Subcutaneous abdominal adipose tissue (tissue), 5 donors: ENCODE data around the gene KRTAP3-2.

Experiments used
- H3K27ac ChIP-seq: one replicate; pipeline ENCODE4 v1.7.0; 2013; ENCODE audit warnings: low read depth, mild to moderate bottlenecking, inconsistent platforms, low read length, moderate library complexity
- H3K27me3 ChIP-seq, 5 donors: one replicate each; pipeline ENCODE4 v1.7.0; 2013; ENCODE audit warnings: low read length in 5 of 5, inconsistent platforms in 1 of 5; ENCODE audit not compliant: control insufficient read depth in 5 of 5, insufficient read depth in 4 of 5
- H3K36me3 ChIP-seq, 5 donors: one replicate each; pipeline ENCODE4 v1.7.0; 2013; ENCODE audit warnings: low read length in 5 of 5; ENCODE audit not compliant: control insufficient read depth in 5 of 5, insufficient read depth in 5 of 5
- H3K4me1 ChIP-seq, 5 donors: one replicate each; pipeline ENCODE4 v1.7.0; 2013; ENCODE audit warnings: low read length in 5 of 5, mild to moderate bottlenecking in 3 of 5, moderate library complexity in 1 of 5; ENCODE audit not compliant: control insufficient read depth in 5 of 5, insufficient read depth in 5 of 5
- H3K4me3 ChIP-seq, 5 donors: one replicate each; pipeline ENCODE4 v1.7.0; 2013; ENCODE audit warnings: low read length in 5 of 5, low read depth in 1 of 5
- H3K9ac ChIP-seq, 5 donors: one replicate each; pipeline ENCODE4 v1.7.0; 2013; ENCODE audit warnings: low read length in 5 of 5, mild to moderate bottlenecking in 4 of 5, moderate library complexity in 3 of 5
- H3K9me3 ChIP-seq, 5 donors: one replicate each; pipeline ENCODE4 v1.7.0; 2013; ENCODE audit warnings: low read length in 5 of 5; ENCODE audit not compliant: control insufficient read depth in 5 of 5
- donor health status: healthy.
- donor health status: healthy.
- donor health status: healthy.
- donor health status: healthy.
- donor health status: healthy.

Gene KRTAP3-2

GRCh38 chr17:40993839-40994238, 5.9 kb downstream of the KRTAP3-2 start, which contains the start of gene KRTAP3-3:
KRTAP3-3 (minus strand) TSS chr17:40994164; CDS start chr17:40994097, 67 bp downstream.
- Histone ChIP-seq H3K27ac (no peak within 1 kb of the TSS), H3K36me3 (no peaks in the 10 kb centered on the region), H3K9me3 (peaks cover 0 to 4% (median 2%) of the 10 kb centered on the region in 5 donors), H3K9ac (no peak within 1 kb of the TSS), H3K4me1 (no peaks in the 10 kb centered on the region), H3K4me3 (no peak within 1 kb of the TSS), H3K27me3 (peaks cover 0 to 10% (median 4%) of the 10 kb centered on the region in 5 donors)

- Histone ChIP-seq H3K27ac (no peak overlapping the region), H3K4me3 (no peak overlapping the region), H3K9me3 (peaks cover 0 to 4% (median 2%) of the 10 kb centered on the region in 5 donors), H3K9ac (no peak overlapping the region), H3K36me3 (no peaks in the 10 kb centered on the region), H3K4me1 (no peaks in the 10 kb centered on the region), H3K27me3 (peaks cover 0 to 10% (median 4%) of the 10 kb centered on the region in 5 donors)
These were observed 6.6 kb downstream of the KRTAP3-2 start for GRCh38 chr17:40993084-40993483.

GRCh38 chr17:40992666-40993065, 7.0 kb downstream of the KRTAP3-2 start:
- Histone ChIP-seq H3K4me3 (no peak overlapping the region), H3K27ac (no peak overlapping the region), H3K9ac (no peak overlapping the region), H3K9me3 (peaks cover 0 to 4% (median 2%) of the 10 kb centered on the region in 5 donors), H3K36me3 (no peaks in the 10 kb centered on the region), H3K27me3 (peaks cover 0 to 7% (median 4%) of the 10 kb centered on the region in 5 donors), H3K4me1 (no peaks in the 10 kb centered on the region)

- no peak overlapping the region for H3K4me3 ChIP-seq
- H3K4me1 ChIP-seq: no peaks in the 10 kb centered on the region
- peaks cover 0 to 8% (median 3%) of the 10 kb centered on the region in 5 donors for H3K27me3 ChIP-seq
- H3K9me3 ChIP-seq: peaks cover 0 to 4% (median 2%) of the 10 kb centered on the region in 5 donors
- H3K36me3 ChIP-seq: no peaks in the 10 kb centered on the region
- H3K9ac ChIP-seq: no peak overlapping the region
- no peak overlapping the region for H3K27ac ChIP-seq
These were observed 12.8 kb downstream of the KRTAP3-2 start for GRCh38 chr17:40986920-40987319.

- peaks cover 0 to 5% (median 4%) of the 10 kb centered on the region in 5 donors for H3K4me1 ChIP-seq
- no peak within 1 kb of the TSS for H3K9ac ChIP-seq
- H3K36me3 ChIP-seq: no peaks in the 10 kb centered on the region
- H3K27me3 ChIP-seq: peaks cover 0 to 12% (median 3%) of the 10 kb centered on the region in 5 donors
- no peak within 1 kb of the TSS for H3K27ac ChIP-seq
- H3K9me3 ChIP-seq: no peaks in the 10 kb centered on the region
- H3K4me3 ChIP-seq: no peak within 1 kb of the TSS
These were observed 15.5 kb downstream of the KRTAP3-2 start, which contains the start of gene KRT40 for GRCh38 chr17:40984226-40984625. KRT40 (minus strand) TSS chr17:40984326; CDS start chr17:40984273, 53 bp downstream.

- peaks cover 0 to 5% (median 4%) of the 10 kb centered on the region in 5 donors for H3K4me1 ChIP-seq
- H3K36me3 ChIP-seq: no peaks in the 10 kb centered on the region
- H3K27ac ChIP-seq: no peak overlapping the region
- no peak overlapping the region for H3K9ac ChIP-seq
- peaks cover 0 to 12% (median 6%) of the 10 kb centered on the region in 5 donors for H3K27me3 ChIP-seq
- no peak overlapping the region for H3K4me3 ChIP-seq
- H3K9me3 ChIP-seq: no peaks in the 10 kb centered on the region
These were observed 18.6 kb downstream of the KRTAP3-2 start for GRCh38 chr17:40981115-40981514.

- no peak overlapping the region for H3K27ac ChIP-seq
- peaks cover 0 to 5% (median 4%) of the 10 kb centered on the region in 5 donors for H3K4me1 ChIP-seq
- no peak overlapping the region for H3K4me3 ChIP-seq
- no peaks in the 10 kb centered on the region for H3K9me3 ChIP-seq
- peaks cover 0 to 12% (median 8%) of the 10 kb centered on the region in 5 donors for H3K27me3 ChIP-seq
- H3K9ac ChIP-seq: no peak overlapping the region
- no peaks in the 10 kb centered on the region for H3K36me3 ChIP-seq
These were observed 19.1 kb downstream of the KRTAP3-2 start for GRCh38 chr17:40980596-40980995.

- Histone ChIP-seq H3K9ac (no peak overlapping the region), H3K9me3 (no peaks in the 10 kb centered on the region), H3K27ac (no peak overlapping the region), H3K4me1 (peaks cover 0 to 5% (median 4%) of the 10 kb centered on the region in 5 donors), H3K27me3 (peaks cover 0 to 12% (median 8%) of the 10 kb centered on the region in 5 donors), H3K36me3 (no peaks in the 10 kb centered on the region), H3K4me3 (no peak overlapping the region)
These were observed 19.6 kb downstream of the KRTAP3-2 start for GRCh38 chr17:40980117-40980516.

GRCh38 chr17:40978575-40979151, 21.0 kb downstream of the KRTAP3-2 start:
- H3K9ac ChIP-seq: no peak overlapping the region
- peaks cover 0 to 5% (median 4%) of the 10 kb centered on the region in 5 donors for H3K4me1 ChIP-seq
- H3K9me3 ChIP-seq: no peaks in the 10 kb centered on the region
- peaks cover 0 to 9% (median 7%) of the 10 kb centered on the region in 5 donors for H3K27me3 ChIP-seq
- no peak overlapping the region for H3K4me3 ChIP-seq
- no peak overlapping the region for H3K27ac ChIP-seq
- H3K36me3 ChIP-seq: no peaks in the 10 kb centered on the region

- no peak overlapping the region for H3K27ac ChIP-seq
- no peaks in the 10 kb centered on the region for H3K36me3 ChIP-seq
- H3K4me3 ChIP-seq: no peak overlapping the region
- H3K4me1 ChIP-seq: peaks cover 0 to 4% (median 2%) of the 10 kb centered on the region in 5 donors
- no peak overlapping the region for H3K9ac ChIP-seq
- H3K9me3 ChIP-seq: peaks cover 0 to 6% (median 0%) of the 10 kb centered on the region in 5 donors
- H3K27me3 ChIP-seq: peaks cover 0 to 8% (median 6%) of the 10 kb centered on the region in 5 donors
These were observed 24.2 kb downstream of the KRTAP3-2 start for GRCh38 chr17:40975516-40975915.
